Suprapubic skin (tissue), 4 donors: Measurements from ENCODE around the gene ACOT12. TPM values are rescaled to one million over a fixed set of nuclear protein-coding genes. Genes with fewer than 3 reads are reported as not detected.
"Not testable (repeated sequence)": the region's sequence is repeated elsewhere in the genome, so short reads cannot be mapped to it uniquely, and the experiment has no call there.

Experiments used
- DNase-seq, 2 donors: peaks; one replicate each; pipeline ENCODE4 v3.0.0-alpha.2; 2019; ENCODE audit warnings: low spot score in 2 of 2
- H3K27ac ChIP-seq: fragments of 200-600 bp; sonication (generic); one replicate; pipeline ENCODE4 v1.5.1; 2019
- H3K27me3 ChIP-seq: fragments of 200-600 bp; sonication (generic); one replicate; pipeline ENCODE4 v1.5.1; 2019
- H3K36me3 ChIP-seq: fragments of 200-600 bp; sonication (generic); one replicate; pipeline ENCODE4 v1.5.1; 2019
- H3K4me1 ChIP-seq: fragments of 200-600 bp; sonication (generic); one replicate; pipeline ENCODE4 v1.5.1; 2019
- H3K4me3 ChIP-seq: fragments of 200-600 bp; sonication (generic); one replicate; pipeline ENCODE4 v1.5.1; 2019; ENCODE audit warnings: mild to moderate bottlenecking
- H3K9me3 ChIP-seq: fragments of 200-600 bp; sonication (generic); one replicate; pipeline ENCODE4 v1.5.1; 2019
- CTCF ChIP-seq, 2 donors: fragments of 200-600 bp in 1 of 2; fragments of 450-650 bp in 1 of 2; sonication (generic) in 1 of 2; IDR thresholded peaks; one replicate each; pipeline ENCODE4 v1.5.1; 2016 to 2019; ENCODE audit warnings: antibody characterized with exemption in 2 of 2, mild to moderate bottlenecking in 1 of 2, moderate library complexity in 1 of 2
- EP300 ChIP-seq: sonication (generic); formaldehyde crosslinking; IDR thresholded peaks from one replicate; pipeline ENCODE4 v1.6.1; 2017; ENCODE audit warnings: antibody characterized with exemption
- POLR2A ChIP-seq, 2 donors: fragments of 450-650 bp; IDR thresholded peaks; one replicate each; pipeline ENCODE4 v1.6.1; 2017; ENCODE audit warnings: antibody characterized with exemption in 2 of 2, mild to moderate bottlenecking in 2 of 2, moderate library complexity in 2 of 2
- POLR2AphosphoS5 ChIP-seq, 3 donors: sonication (generic); formaldehyde crosslinking; IDR thresholded peaks; one replicate each; pipeline ENCODE4 v1.6.1; 2017; ENCODE audit warnings: antibody characterized with exemption in 3 of 3
- WGBS: methylation state at CpG from one replicate; pipeline ENCODE4 v1.1.5; 2018; 5-methylcytosine and 5-hydroxymethylcytosine counted together
- total RNA-seq, 4 donors: library from RNA; depleted of rRNA; stranded (reverse); fragments of >200 nt; gene quantifications; one replicate each; pipeline ENCODE4 v1.1.0, GENCODE V29; 2016

ACOT12 gene
- total RNA-seq, 4 donors from 2014 or later = 3.0 TPM; not detected in 3

- no peak for DNase-seq
- Histone ChIP-seq H3K36me3 (no peaks in the 10 kb centered on the region), H3K4me3 (no peak overlapping the region), H3K27me3 (no peaks in the 10 kb centered on the region), H3K9me3 (no peaks in the 10 kb centered on the region), H3K27ac (no peak overlapping the region), H3K4me1 (no peaks in the 10 kb centered on the region)
- TF ChIP-seq POLR2A (IDR thresholded peaks at IDR 0.05) (no peak), EP300 (no peak), CTCF (IDR thresholded peaks at IDR 0.05) (no peak), POLR2AphosphoS5 (IDR thresholded peaks at IDR 0.05) (no peak)
- WGBS = 94% methylated on average over 2 of the region's 2 CpGs
Observed at GRCh38 chr5:81409361-81409760, 15.4 kb upstream of the ACOT12 start.

- H3K27ac ChIP-seq = no peak overlapping the region
- H3K36me3 ChIP-seq = no peaks in the 10 kb centered on the region
- no peak for DNase-seq
- no peaks in the 10 kb centered on the region for H3K27me3 ChIP-seq
- H3K4me3 ChIP-seq = no peak overlapping the region
- H3K9me3 ChIP-seq = no peaks in the 10 kb centered on the region
- H3K4me1 ChIP-seq = no peaks in the 10 kb centered on the region
- 72% methylated on average over 1 of the region's 1 CpG for WGBS
- TF ChIP-seq POLR2A (IDR thresholded peaks at IDR 0.05) = no peak
- no peak for TF ChIP-seq POLR2AphosphoS5 (IDR thresholded peaks at IDR 0.05)
- TF ChIP-seq EP300 = no peak
- no peak for TF ChIP-seq CTCF (IDR thresholded peaks at IDR 0.05)
Observed at GRCh38 chr5:81408496-81408895, 14.6 kb upstream of the ACOT12 start.

- H3K27me3 ChIP-seq = not testable (repeated sequence)
Observed at GRCh38 chr5:81407811-81408210, 13.9 kb upstream of the ACOT12 start.

GRCh38 chr5:81405126-81405891 is 11.4 kb upstream of the ACOT12 start:
- no peak overlapping the region for H3K4me3 ChIP-seq
- H3K27ac ChIP-seq = no peak overlapping the region
- whole genome bisulfite sequencing = 82% methylated on average over 7 of the region's 7 CpGs
- no peaks in the 10 kb centered on the region for H3K9me3 ChIP-seq
- DNase-seq = no peak
- H3K4me1 ChIP-seq = no peaks in the 10 kb centered on the region
- H3K27me3 ChIP-seq = no peaks in the 10 kb centered on the region
- no peaks in the 10 kb centered on the region for H3K36me3 ChIP-seq
- TF ChIP-seq CTCF (IDR thresholded peaks at IDR 0.05) (no peak), EP300 (no peak), POLR2AphosphoS5 (IDR thresholded peaks at IDR 0.05) (no peak), POLR2A (IDR thresholded peaks at IDR 0.05) (no peak)

More at GRCh38 chr5:81407811-81408210, 13.9 kb upstream of the ACOT12 start:
- H3K4me1 ChIP-seq, H3K36me3 ChIP-seq, H3K4me3 ChIP-seq, DNase-seq, H3K9me3 ChIP-seq, H3K27ac ChIP-seq: not testable (repeated sequence)
- WGBS = 82% methylated on average over 4 of the region's 4 CpGs

- Histone ChIP-seq H3K4me3 (no peak overlapping the region), H3K27me3 (no peaks in the 10 kb centered on the region), H3K4me1 (no peaks in the 10 kb centered on the region), H3K9me3 (no peaks in the 10 kb centered on the region), H3K36me3 (no peaks in the 10 kb centered on the region), H3K27ac (no peak overlapping the region)
- no peak for DNase-seq
- TF ChIP-seq CTCF (IDR thresholded peaks at IDR 0.05) (no peak), EP300 (no peak), POLR2AphosphoS5 (IDR thresholded peaks at IDR 0.05) (no peak), POLR2A (IDR thresholded peaks at IDR 0.05) (no peak)
- 35% methylated on average over 2 of the region's 2 CpGs for WGBS
Observed at GRCh38 chr5:81402192-81402930, 8.4 kb upstream of the ACOT12 start.
